CD4-positive, alpha-beta T cell (primary cell): Measurements from ENCODE around the gene KCNIP4. TPM values are rescaled to one million over a fixed set of nuclear protein-coding genes. Genes with fewer than 3 reads are reported as not detected.

Source experiments
- ATAC-seq: fragments of 200-7000 bp; cut with Tn5 transposase; one replicate; pipeline ENCODE4 v1.10.0; 2022; ENCODE audit warnings: mild to moderate bottlenecking; ENCODE audit not compliant: poor library complexity
- CTCF ChIA-PET: fragments of 350-600 bp; sonication (Branson Sonifier 250); formaldehyde crosslinking; loops from one replicate; lab custom pipeline; 2021; ENCODE audit warnings: antibody characterized with exemption, inconsistent platforms; lab: Charles Lee
- POLR2A ChIA-PET: fragments of 350-600 bp; sonication (Branson Sonifier 250); formaldehyde crosslinking; loops from one replicate; lab custom pipeline; 2021; ENCODE audit warnings: antibody characterized with exemption, inconsistent platforms; lab: Charles Lee
- DNase-seq, 14 experiments: peaks; one replicate each; pipeline ENCODE4 v3.0.0-alpha.2; 2013 to 2020; ENCODE audit warnings: mixed read lengths in 2 of 14
- H3K27ac ChIP-seq, 2 donors: one replicate each; pipeline versions ENCODE4 v1.5.1 to v1.7.0; 2013; ENCODE audit warnings: low read length in 2 of 2, low read depth in 1 of 2, mild to moderate bottlenecking in 1 of 2
- H3K27me3 ChIP-seq, 2 experiments: 1 replicate in 1 of 2; 2 replicates in 1 of 2; pipeline versions ENCODE4 v1.6.1 to v1.7.0; 2013; ENCODE audit warnings: low read length in 2 of 2, control low read depth in 1 of 2, mild to moderate bottlenecking in 1 of 2, moderate library complexity in 1 of 2; ENCODE audit not compliant: insufficient read depth in 2 of 2, control insufficient read depth in 1 of 2
- H3K36me3 ChIP-seq: one replicate; pipeline ENCODE4 v1.6.1; 2013; ENCODE audit warnings: low read length, control low read depth; ENCODE audit not compliant: insufficient read depth
- H3K4me1 ChIP-seq: one replicate; pipeline ENCODE4 v1.6.1; 2013; ENCODE audit warnings: low read length, control low read depth; ENCODE audit not compliant: insufficient read depth
- H3K4me3 ChIP-seq: one replicate; pipeline ENCODE4 v1.5.1; 2013; ENCODE audit warnings: mild to moderate bottlenecking, low read length, moderate library complexity
- H3K9me3 ChIP-seq, 2 experiments: 1 replicate in 1 of 2; 2 replicates in 1 of 2; pipeline versions ENCODE4 v1.6.1 to v1.7.0; 2013; ENCODE audit warnings: low read length in 2 of 2, mild to moderate bottlenecking in 2 of 2, control low read depth in 1 of 2, moderate library complexity in 1 of 2; ENCODE audit not compliant: control insufficient read depth in 1 of 2, insufficient read depth in 1 of 2
- H3K27ac Mint-ChIP-seq: one replicate; pipeline ENCODE4 v1.8.0; 2020; ENCODE audit warnings: mixed read lengths
- H3K27me3 Mint-ChIP-seq: one replicate; pipeline ENCODE4 v1.8.0; 2021; ENCODE audit warnings: mixed read lengths
- H3K36me3 Mint-ChIP-seq: one replicate; pipeline ENCODE4 v1.8.0; 2021; ENCODE audit warnings: low read depth, mixed read lengths
- H3K4me1 Mint-ChIP-seq: one replicate; pipeline ENCODE4 v1.8.0; 2021; ENCODE audit warnings: low read depth, mixed read lengths
- H3K4me3 Mint-ChIP-seq: one replicate; pipeline ENCODE4 v1.8.0; 2020; ENCODE audit warnings: mild to moderate bottlenecking, mixed read lengths
- H3K9me3 Mint-ChIP-seq: one replicate; pipeline ENCODE4 v1.8.0; 2020; ENCODE audit warnings: mixed read lengths
- intact Hi-C, 2 experiments: fragments of 100-400 bp; cut with DNase I in 1 of 2; cut with micrococcal nuclease in 1 of 2; formaldehyde crosslinking; loops; one replicate each; pipeline versions ENCODE4 v1.15.1 to v1.9.0; 2023 to 2025; cut with DNase I, micrococcal nuclease
- total RNA-seq, 174 experiments: library from RNA in 2 of 174; stranded (reverse) in 2 of 174; gene quantifications; one replicate each; pipeline ENCODE4 v1.2.3 and lab custom pipeline; 2021 to 2026
- TF ChIP-seq, protein P1 (sequence below): fragments of 200-600 bp; IDR thresholded peaks from one replicate; pipeline ENCODE4 v1.8.0; 2022; ENCODE audit warnings: antibody characterized with exemption, mild to moderate bottlenecking

Gene KCNIP4
- total RNA-seq, 2 experiments from 2014 or later = not detected

DNA sequence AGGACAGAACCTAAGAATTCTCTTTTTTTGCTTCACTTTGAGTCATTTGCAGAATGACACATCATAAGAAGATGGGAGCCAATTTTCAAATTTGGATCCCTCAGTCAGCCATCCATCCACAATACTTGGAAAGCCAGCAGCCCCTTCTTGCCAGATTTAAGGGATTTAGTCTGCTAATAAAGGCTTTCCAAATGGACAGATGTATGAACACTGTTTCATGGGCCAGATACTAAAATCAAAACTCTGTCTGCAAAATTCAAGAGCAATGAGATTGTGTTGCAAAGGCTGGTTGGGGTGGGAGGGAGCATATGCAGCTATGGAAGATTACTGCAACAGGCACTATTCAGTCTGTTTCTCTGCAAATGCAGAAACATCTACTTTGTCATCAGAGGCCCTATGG, 37.7 kb upstream of the KCNIP4 start:
- no peaks in the 10 kb centered on the region for H3K36me3 Mint-ChIP-seq
- H3K27me3 Mint-ChIP-seq = no peaks in the 10 kb centered on the region
- H3K4me1 Mint-ChIP-seq = no peaks in the 10 kb centered on the region
- peaks cover 1% of the 10 kb centered on the region for H3K9me3 Mint-ChIP-seq
- Histone ChIP-seq H3K36me3 (no peaks in the 10 kb centered on the region), H3K27ac (no peak overlapping the region), H3K4me3 (no peak overlapping the region), H3K4me1 (no peaks in the 10 kb centered on the region), H3K27me3 (no peaks in the 10 kb centered on the region), H3K9me3 (no peaks in the 10 kb centered on the region)
- H3K27ac Mint-ChIP-seq = no peak overlapping the region
- TF ChIP-seq, protein P1, sequence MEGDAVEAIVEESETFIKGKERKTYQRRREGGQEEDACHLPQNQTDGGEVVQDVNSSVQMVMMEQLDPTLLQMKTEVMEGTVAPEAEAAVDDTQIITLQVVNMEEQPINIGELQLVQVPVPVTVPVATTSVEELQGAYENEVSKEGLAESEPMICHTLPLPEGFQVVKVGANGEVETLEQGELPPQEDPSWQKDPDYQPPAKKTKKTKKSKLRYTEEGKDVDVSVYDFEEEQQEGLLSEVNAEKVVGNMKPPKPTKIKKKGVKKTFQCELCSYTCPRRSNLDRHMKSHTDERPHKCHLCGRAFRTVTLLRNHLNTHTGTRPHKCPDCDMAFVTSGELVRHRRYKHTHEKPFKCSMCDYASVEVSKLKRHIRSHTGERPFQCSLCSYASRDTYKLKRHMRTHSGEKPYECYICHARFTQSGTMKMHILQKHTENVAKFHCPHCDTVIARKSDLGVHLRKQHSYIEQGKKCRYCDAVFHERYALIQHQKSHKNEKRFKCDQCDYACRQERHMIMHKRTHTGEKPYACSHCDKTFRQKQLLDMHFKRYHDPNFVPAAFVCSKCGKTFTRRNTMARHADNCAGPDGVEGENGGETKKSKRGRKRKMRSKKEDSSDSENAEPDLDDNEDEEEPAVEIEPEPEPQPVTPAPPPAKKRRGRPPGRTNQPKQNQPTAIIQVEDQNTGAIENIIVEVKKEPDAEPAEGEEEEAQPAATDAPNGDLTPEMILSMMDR = no peak
- DNase-seq (no peak), ATAC-seq (no peak)
- ChIA-PET POLR2A (no interaction called here), CTCF (no interaction called here)
- intact Hi-C loops = no loop called here
- no peak overlapping the region for H3K4me3 Mint-ChIP-seq

GRCh38 chr4:21982087-21982486, 33.5 kb upstream of the KCNIP4 start:
- Histone ChIP-seq H3K4me3 (no peak overlapping the region), H3K4me1 (no peaks in the 10 kb centered on the region), H3K36me3 (no peaks in the 10 kb centered on the region), H3K27ac (no peak overlapping the region), H3K9me3 (no peaks in the 10 kb centered on the region), H3K27me3 (no peaks in the 10 kb centered on the region)
- CTCF ChIA-PET = no interaction called here
- Mint-ChIP-seq H3K36me3 (no peaks in the 10 kb centered on the region), H3K9me3 (peaks cover 2% of the 10 kb centered on the region), H3K27me3 (no peaks in the 10 kb centered on the region), H3K27ac (no peak overlapping the region), H3K4me3 (no peak overlapping the region), H3K4me1 (no peaks in the 10 kb centered on the region)
- TF ChIP-seq, protein P1 = no peak
- DNase-seq (no peak), ATAC-seq (no peak)
- POLR2A ChIA-PET = no interaction called here
- intact Hi-C loops = no loop called here

DNA sequence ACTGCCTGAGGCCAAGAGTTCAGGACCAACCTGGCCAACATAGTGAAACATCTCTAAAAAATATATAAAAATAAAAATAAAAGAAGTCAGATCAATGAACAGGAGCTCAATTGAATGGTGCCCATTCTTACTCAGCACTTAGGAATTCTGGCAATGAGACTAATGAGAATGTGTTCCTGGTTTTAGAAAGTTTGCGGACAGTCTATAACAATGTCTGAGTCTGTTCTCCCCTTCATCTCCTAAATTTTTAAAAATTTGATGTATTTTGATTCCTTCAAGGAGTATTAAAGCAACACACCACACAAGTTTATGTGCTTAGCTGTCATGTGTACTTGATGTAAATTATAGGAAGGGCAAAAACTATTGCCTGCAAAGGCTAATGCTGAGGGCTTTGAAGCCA, 30.6 kb upstream of the KCNIP4 start:
- no peak overlapping the region for H3K27ac ChIP-seq
- intact Hi-C loops = no loop called here
- no peaks in the 10 kb centered on the region for H3K4me1 Mint-ChIP-seq
- no peak overlapping the region for H3K4me3 Mint-ChIP-seq
- H3K4me3 ChIP-seq = no peak overlapping the region
- H3K4me1 ChIP-seq = no peaks in the 10 kb centered on the region
- H3K36me3 Mint-ChIP-seq = no peaks in the 10 kb centered on the region
- H3K9me3 Mint-ChIP-seq = peaks cover 13% of the 10 kb centered on the region
- CTCF ChIA-PET = no interaction called here
- TF ChIP-seq, protein P1 = no peak
- no peak overlapping the region for H3K27ac Mint-ChIP-seq
- no peaks in the 10 kb centered on the region for H3K9me3 ChIP-seq
- ATAC-seq (no peak), DNase-seq (no peak)
- H3K27me3 Mint-ChIP-seq = no peaks in the 10 kb centered on the region
- POLR2A ChIA-PET = no interaction called here
- H3K27me3 ChIP-seq = no peaks in the 10 kb centered on the region
- no peaks in the 10 kb centered on the region for H3K36me3 ChIP-seq
